Measurements from ENCODE around the gene DHRS2. TPM values are rescaled to one million over a fixed set of nuclear protein-coding genes. Genes with fewer than 3 reads are reported as not detected.

The DHRS2 gene
- polyA plus RNA-seq, 1 donor (not counting 4 experiments of a cell fraction or from before 2014, with no cell fraction given), result 0.14 TPM

- TF ChIP-seq, protein P1, sequence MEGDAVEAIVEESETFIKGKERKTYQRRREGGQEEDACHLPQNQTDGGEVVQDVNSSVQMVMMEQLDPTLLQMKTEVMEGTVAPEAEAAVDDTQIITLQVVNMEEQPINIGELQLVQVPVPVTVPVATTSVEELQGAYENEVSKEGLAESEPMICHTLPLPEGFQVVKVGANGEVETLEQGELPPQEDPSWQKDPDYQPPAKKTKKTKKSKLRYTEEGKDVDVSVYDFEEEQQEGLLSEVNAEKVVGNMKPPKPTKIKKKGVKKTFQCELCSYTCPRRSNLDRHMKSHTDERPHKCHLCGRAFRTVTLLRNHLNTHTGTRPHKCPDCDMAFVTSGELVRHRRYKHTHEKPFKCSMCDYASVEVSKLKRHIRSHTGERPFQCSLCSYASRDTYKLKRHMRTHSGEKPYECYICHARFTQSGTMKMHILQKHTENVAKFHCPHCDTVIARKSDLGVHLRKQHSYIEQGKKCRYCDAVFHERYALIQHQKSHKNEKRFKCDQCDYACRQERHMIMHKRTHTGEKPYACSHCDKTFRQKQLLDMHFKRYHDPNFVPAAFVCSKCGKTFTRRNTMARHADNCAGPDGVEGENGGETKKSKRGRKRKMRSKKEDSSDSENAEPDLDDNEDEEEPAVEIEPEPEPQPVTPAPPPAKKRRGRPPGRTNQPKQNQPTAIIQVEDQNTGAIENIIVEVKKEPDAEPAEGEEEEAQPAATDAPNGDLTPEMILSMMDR (optimal IDR thresholded peaks at IDR 0.05 in 1 of 3, IDR thresholded peaks at IDR 0.05 in 1 of 3, conservative IDR thresholded peaks at IDR 0.05 in 1 of 3; ENCODE audit: extremely low read depth in 1 of 3, insufficient read depth in 2 of 3, low read length in 3 of 3), result no peak
- no peak for TF ChIP-seq EZH2 (IDR thresholded peaks at IDR 0.05; ENCODE audit: low read length)
- Histone ChIP-seq H2AFZ (ENCODE audit: control insufficient read depth, low read length) (no peak overlapping the region), H3K9me3 (ENCODE audit: control insufficient read depth, low read depth, low read length) (no peaks in the 10 kb centered on the region), H3K4me2 (ENCODE audit: control insufficient read depth, extremely low read depth, insufficient read depth, low read depth, low read length) (no peak overlapping the region), H3K27ac (ENCODE audit: control insufficient read depth, insufficient read depth, low read length) (no peak overlapping the region), H3K9me1 (ENCODE audit: control insufficient read depth, extremely low read depth, insufficient read depth, low read length) (peaks cover 3% of the 10 kb centered on the region), H3K4me3 (ENCODE audit: control insufficient read depth in 2 of 3, extremely low read depth in 1 of 3, insufficient read depth in 2 of 3, low read depth in 1 of 3, low read length in 3 of 3) (no peak overlapping the region), H3K27me3 (ENCODE audit: control insufficient read depth, extremely low read depth, insufficient read depth, low read length) (peaks cover 4% of the 10 kb centered on the region), H4K20me1 (ENCODE audit: control insufficient read depth, extremely low read depth, insufficient read depth, low read length) (no peaks in the 10 kb centered on the region), H3K36me3 (ENCODE audit: control insufficient read depth in 2 of 2, extremely low read depth in 1 of 2, insufficient read depth in 2 of 2, low read length in 2 of 2) (no peaks in the 10 kb centered on the region), H3K79me2 (ENCODE audit: control insufficient read depth, insufficient read depth, low read length) (no peaks in the 10 kb centered on the region), H3K4me1 (ENCODE audit: control insufficient read depth, extremely low read depth, insufficient read depth, low read length) (no peaks in the 10 kb centered on the region), H3K9ac (ENCODE audit: control insufficient read depth, extremely low read depth, insufficient read depth, low read length) (no peak overlapping the region)
- FAIRE-seq (no peak), DNase-seq (ENCODE audit: low read depth, low spot score) (no peak)
- dilution Hi-C loops (cut with MboI; ENCODE audit: extremely low pct_ligation_motif_present, low sequenced_read_pairs), result no loop called here
These were observed 24.4 kb downstream of the DHRS2 start for GRCh38 chr14:23660290-23661226.

GRCh38 chr14:23661542-23661941 lies 25.4 kb downstream of the DHRS2 start:
- Histone ChIP-seq H3K4me2 (ENCODE audit: control insufficient read depth, extremely low read depth, insufficient read depth, low read depth, low read length) (no peak overlapping the region), H3K36me3 (ENCODE audit: control insufficient read depth in 2 of 2, extremely low read depth in 1 of 2, insufficient read depth in 2 of 2, low read length in 2 of 2) (no peaks in the 10 kb centered on the region), H3K27me3 (ENCODE audit: control insufficient read depth, extremely low read depth, insufficient read depth, low read length) (peaks cover 4% of the 10 kb centered on the region), H4K20me1 (ENCODE audit: control insufficient read depth, extremely low read depth, insufficient read depth, low read length) (no peaks in the 10 kb centered on the region), H3K27ac (ENCODE audit: control insufficient read depth, insufficient read depth, low read length) (no peak overlapping the region), H2AFZ (ENCODE audit: control insufficient read depth, low read length) (no peak overlapping the region), H3K4me1 (ENCODE audit: control insufficient read depth, extremely low read depth, insufficient read depth, low read length) (no peaks in the 10 kb centered on the region), H3K9me3 (ENCODE audit: control insufficient read depth, low read depth, low read length) (no peaks in the 10 kb centered on the region), H3K4me3 (ENCODE audit: control insufficient read depth in 2 of 3, extremely low read depth in 1 of 3, insufficient read depth in 2 of 3, low read depth in 1 of 3, low read length in 3 of 3) (no peak overlapping the region), H3K9me1 (ENCODE audit: control insufficient read depth, extremely low read depth, insufficient read depth, low read length) (peaks cover 3% of the 10 kb centered on the region), H3K9ac (ENCODE audit: control insufficient read depth, extremely low read depth, insufficient read depth, low read length) (no peak overlapping the region), H3K79me2 (ENCODE audit: control insufficient read depth, insufficient read depth, low read length) (no peaks in the 10 kb centered on the region)
- no peak for FAIRE-seq
- DNase-seq (ENCODE audit: low read depth, low spot score), result no peak
- TF ChIP-seq EZH2 (IDR thresholded peaks at IDR 0.05; ENCODE audit: low read length), result no peak
- TF ChIP-seq, protein P1 (optimal IDR thresholded peaks at IDR 0.05 in 1 of 3, IDR thresholded peaks at IDR 0.05 in 1 of 3, conservative IDR thresholded peaks at IDR 0.05 in 1 of 3; ENCODE audit: extremely low read depth in 1 of 3, insufficient read depth in 2 of 3, low read length in 3 of 3), result no peak
- dilution Hi-C loops (cut with MboI; ENCODE audit: extremely low pct_ligation_motif_present, low sequenced_read_pairs), result no loop called here

All from keratinocyte (primary cell).